Amygdala (tissue), 56 donors: Measurements from ENCODE around the gene GRIK4.

Experiments
- DNase-seq, 56 donors: peaks; one replicate each; lab custom pipeline; 2025; lab: John Stamatoyannopoulos, UW

The GRIK4 gene

GRCh38 chr11:120509346-120510053, 2.0 kb upstream of the GRIK4 start:
- no peak for DNase-seq

- DNase-seq: no peak
Observed at GRCh38 chr11:120510406-120511115, 987 bp upstream of the GRIK4 start.

GRCh38 chr11:120511820-120512738, 531 bp downstream of the GRIK4 start:
- DNase-seq: peak in 13 of 56 donors; percentile 19 to 52 (median 32)

GRCh38 chr11:120512739-120513435, 1.3 kb downstream of the GRIK4 start:
- DNase-seq: peak in 20 of 56 donors; percentile 8 to 54 (median 28)

GRCh38 chr11:120513436-120514315, 2.1 kb downstream of the GRIK4 start:
- DNase-seq: peak in 7 of 56 donors; percentile 8 to 33 (median 20)

GRCh38 chr11:120514541-120515121, 3.1 kb downstream of the GRIK4 start:
- no peak for DNase-seq

- no peak for DNase-seq
Observed at GRCh38 chr11:120515186-120515723, 3.7 kb downstream of the GRIK4 start.

GRCh38 chr11:120516461-120517389, 5.2 kb downstream of the GRIK4 start:
- DNase-seq: peak in 3 of 56 donors; percentile 14 to 21 (median 21)

GRCh38 chr11:120517390-120517761, 5.8 kb downstream of the GRIK4 start:
- DNase-seq: no peak

GRCh38 chr11:120517801-120518291, 6.3 kb downstream of the GRIK4 start:
- DNase-seq: no peak

GRCh38 chr11:120518356-120518755, 6.8 kb downstream of the GRIK4 start:
- DNase-seq: no peak

- no peak for DNase-seq
Observed at GRCh38 chr11:120519474-120519873, 7.9 kb downstream of the GRIK4 start.

GRCh38 chr11:120520091-120520822, 8.7 kb downstream of the GRIK4 start:
- no peak for DNase-seq

GRCh38 chr11:120521176-120521575, 9.6 kb downstream of the GRIK4 start:
- DNase-seq: no peak

- DNase-seq: no peak
Observed at GRCh38 chr11:120522021-120522420, 10.5 kb downstream of the GRIK4 start.

GRCh38 chr11:120522736-120523135, 11.2 kb downstream of the GRIK4 start:
- no peak for DNase-seq

- DNase-seq: no peak
Observed at GRCh38 chr11:120523196-120523595, 11.6 kb downstream of the GRIK4 start.
